HPDE6-E6E7 (cell line): ENCODE results near the gene RPL18.
"Not testable (repeated sequence)": the region's sequence is repeated elsewhere in the genome, so short reads cannot be mapped to it uniquely, and the experiment has no call there.

Source experiments
- DNase-seq: peaks from one replicate; pipeline ENCODE4 v3.0.0; 2011; ENCODE audit warnings: missing footprints; ENCODE audit errors: extremely low spot score

Gene RPL18

GRCh38 chr19:48618916-48619691 lies at the start of gene RPL18, which contains the start of gene SPHK2:
TSS of gene RPL18 (minus strand) at chr19:48619178. CDS start at chr19:48619143, 35 bp downstream.
TSS of gene SPHK2 (plus strand) at chr19:48619506. CDS start at chr19:48620515, 1,009 bp downstream.
- peak; percentile 95 for DNase-seq

DNA sequence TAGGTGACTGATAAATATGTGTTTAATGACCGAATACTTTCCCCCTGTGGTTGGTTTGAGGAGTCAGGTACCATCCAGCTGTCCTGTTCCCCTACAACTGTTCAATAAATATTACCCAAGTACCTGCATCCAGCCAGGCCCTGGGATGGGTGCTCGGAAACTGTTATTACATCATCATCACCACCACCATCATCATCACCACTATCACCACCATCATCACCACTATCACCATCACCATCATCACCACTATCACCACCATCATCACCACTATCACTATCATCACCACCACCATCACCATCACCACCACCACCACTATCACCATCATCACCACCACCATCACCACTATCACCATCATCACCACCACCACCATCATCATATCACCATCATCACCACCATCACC lies 49.8 kb upstream of the RPL18 start:
- DNase-seq: no peak

GRCh38 chr19:48668332-48668731 lies 49.4 kb upstream of the RPL18 start:
- no peak for DNase-seq

- no peak for DNase-seq
Measured at GRCh38 chr19:48665786-48666185, 46.8 kb upstream of the RPL18 start.

DNA sequence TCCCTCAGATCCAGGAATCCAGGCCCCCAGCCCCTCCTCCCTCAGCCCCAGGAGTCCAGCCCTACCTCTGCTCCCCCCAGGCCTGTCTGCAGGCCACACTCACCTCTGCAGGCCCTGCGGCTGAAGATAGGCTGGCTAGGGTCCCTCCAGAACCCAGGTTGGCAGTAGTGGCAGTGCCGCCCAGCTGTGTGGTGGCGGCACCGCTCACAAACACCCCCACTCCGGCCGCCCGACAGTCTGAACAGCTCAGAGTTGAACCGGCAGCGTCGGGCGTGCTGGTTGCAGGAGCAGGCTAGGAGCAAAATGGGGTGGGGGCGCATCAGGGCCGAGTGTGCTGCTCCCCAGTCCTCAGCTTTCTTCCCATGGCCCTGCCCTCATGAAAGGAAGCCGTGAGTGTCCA lies 45.5 kb upstream of the RPL18 start:
- no peak for DNase-seq

DNA sequence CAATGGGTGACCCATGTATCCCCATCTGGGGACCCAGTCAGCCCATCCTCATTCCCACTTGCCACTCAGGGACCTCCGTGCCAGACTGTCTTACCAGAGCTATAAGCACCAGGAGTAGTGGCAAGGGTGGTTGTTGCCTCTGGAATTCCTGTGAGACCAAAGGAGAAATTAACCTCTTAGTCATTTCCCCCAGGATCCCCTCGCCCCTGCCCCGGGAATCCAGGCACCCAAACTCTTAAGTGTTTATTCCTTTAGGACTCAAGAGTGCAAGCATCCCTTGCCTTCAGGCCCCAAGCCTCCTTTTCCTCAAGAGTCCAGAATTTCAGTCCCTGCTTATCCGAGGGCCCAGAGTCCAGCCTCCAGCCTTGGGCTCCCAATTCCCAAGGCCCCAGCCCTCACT lies 44.7 kb upstream of the RPL18 start:
- no peak for DNase-seq

GRCh38 chr19:48661711-48662090 lies 42.7 kb upstream of the RPL18 start:
- DNase-seq: no peak

DNA sequence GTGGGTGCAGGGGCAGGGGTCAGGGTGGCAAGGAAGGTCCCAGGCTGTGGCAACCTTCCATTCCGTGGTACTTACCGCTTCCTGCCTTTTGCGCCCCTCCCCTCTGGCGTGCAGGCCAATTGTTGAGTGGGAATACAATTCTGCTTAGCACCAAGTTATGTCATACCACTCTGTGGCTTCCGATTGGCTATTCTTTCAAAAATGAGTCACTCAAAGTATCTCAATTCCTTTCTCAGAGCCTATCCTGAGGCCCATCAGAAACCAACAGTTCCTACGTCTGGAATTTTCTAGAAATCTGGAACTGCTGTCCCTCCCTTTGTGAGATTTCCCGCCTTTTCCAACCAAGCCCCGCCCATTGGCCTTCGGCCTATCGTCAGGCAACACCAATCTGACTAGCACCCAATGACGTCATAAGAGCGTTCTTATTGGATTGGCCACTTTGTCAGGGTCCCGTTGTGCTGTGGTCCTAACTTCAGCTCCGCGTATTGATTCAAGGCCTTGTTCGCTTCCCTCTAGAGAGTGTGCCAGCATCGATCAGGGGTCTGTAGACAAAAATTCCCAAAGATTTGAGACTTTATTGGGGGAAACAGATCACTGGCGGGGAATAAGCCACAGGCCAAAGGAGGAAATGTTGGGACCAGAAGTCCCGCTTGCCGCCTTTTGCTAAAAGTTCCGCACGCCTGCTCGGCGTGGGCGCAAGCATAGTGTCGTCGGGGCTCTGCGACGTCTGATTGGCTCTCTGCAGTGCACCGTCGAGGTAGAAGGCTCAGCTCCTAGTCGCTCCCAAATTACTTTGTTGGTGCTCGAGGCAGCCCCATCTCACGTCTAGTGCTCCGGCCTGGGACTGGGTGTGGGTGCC lies 42.1 kb upstream of the RPL18 start:
- peak; percentile 90 for DNase-seq

- DNase-seq: no peak
Measured at GRCh38 chr19:48659768-48660167, 40.8 kb upstream of the RPL18 start.

DNA sequence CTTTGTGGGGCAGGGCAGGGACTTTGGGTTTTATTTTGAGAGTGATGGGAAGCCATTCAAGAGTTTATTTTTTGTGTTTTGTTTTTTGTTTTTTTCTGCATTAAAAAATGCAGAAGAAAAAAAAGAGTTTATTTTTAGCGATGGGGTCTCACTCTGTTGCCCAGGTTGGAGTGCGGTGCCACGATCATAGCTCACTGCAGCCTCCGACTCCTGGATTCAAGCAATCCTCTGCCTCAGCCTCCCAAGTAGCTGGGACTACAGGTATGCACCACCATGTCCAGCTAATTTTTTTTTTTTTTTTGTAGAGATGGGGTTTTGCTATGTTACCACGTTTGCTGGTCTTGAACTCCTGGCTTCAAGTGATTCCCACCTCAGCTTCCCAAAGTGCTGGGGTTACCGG lies 39.5 kb upstream of the RPL18 start:
- DNase-seq: no peak

- not testable (repeated sequence) for DNase-seq
Measured at GRCh38 chr19:48657828-48658227, 38.9 kb upstream of the RPL18 start.

DNA sequence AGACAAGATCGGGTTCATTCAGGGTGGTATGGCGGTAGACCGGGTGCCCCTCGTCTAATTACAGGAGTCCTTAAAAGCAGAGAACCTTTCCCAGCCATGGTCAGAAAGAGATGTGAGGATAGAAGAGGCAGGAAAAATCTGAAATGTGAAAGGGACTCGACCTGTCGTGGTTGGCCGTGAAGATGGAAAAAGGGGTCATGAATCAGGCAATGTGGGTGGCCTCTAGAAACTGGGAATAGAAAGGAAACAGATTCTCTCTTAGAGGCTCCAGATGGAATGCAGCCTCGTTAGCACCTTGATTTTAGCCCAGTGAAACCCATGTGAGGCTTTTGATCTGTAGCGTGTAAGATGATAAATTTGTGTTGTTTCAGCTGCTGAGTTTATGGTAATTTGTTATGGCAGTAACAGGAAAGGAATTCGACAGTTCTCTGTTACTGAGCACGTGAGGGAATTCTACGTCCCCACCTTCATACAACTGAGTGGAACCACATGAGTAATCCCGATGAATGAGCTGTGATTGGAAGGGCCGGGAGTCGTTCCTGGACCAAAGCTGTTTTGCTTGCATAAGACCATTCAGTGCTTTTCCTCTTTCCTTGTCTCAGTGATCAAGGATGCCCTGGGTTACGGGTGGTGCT lies 38.0 kb upstream of the RPL18 start:
- DNase-seq: no peak

DNA sequence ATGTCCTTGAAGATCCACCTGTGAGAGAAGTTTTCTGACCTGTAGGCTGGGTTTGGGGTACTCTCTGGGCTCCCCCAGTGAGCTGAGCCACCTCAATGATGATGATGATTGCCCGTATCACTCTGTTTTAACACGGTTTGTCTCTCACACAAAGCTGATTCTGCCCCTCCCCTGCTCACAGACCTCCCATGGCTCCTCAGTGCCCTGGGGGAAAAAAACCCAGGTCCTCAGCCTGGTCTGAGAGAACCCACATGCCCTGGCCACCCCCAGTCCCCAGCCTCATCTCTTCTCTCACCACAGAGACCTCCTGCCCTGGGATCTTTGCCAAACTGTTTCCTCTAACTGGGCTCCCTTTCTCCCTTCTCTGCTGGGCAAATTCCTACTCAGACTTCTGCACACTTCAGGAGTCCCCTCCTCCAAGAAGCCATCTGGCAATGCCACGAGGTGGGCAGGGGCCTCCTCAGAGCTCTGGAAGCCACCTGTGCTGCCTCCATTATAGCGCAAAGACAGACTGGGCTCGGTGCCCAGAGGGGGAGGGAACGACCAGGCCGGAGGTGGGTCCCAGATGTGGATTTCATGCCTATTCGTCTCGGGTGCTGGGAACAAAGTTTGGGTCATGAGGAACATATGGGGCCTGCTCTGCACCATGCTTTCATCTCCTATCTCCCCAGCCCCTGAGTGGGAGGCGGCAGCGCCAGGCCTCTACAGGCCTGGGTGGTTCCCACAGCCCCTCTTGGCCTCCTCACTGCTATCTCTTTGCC lies 35.5 kb upstream of the RPL18 start:
- DNase-seq: no peak

DNA sequence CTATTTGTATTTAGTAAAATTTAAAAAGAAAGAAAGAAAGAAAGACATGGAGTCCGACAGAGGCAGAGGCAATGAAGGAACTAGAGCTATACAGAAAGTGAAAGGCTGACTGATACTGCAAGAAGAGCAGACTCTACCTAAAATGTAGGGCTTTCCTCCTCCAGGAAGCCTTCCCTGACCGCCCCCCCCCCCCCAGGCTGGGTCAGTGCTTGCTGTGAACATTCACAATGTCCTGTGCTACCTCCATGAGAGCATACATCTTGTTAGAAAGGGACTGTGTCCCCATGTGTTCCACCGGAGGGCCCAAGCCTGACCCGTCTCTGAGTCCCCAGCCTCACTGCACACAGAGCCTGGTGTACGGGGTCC lies 32.7 kb upstream of the RPL18 start:
- no peak for DNase-seq

DNA sequence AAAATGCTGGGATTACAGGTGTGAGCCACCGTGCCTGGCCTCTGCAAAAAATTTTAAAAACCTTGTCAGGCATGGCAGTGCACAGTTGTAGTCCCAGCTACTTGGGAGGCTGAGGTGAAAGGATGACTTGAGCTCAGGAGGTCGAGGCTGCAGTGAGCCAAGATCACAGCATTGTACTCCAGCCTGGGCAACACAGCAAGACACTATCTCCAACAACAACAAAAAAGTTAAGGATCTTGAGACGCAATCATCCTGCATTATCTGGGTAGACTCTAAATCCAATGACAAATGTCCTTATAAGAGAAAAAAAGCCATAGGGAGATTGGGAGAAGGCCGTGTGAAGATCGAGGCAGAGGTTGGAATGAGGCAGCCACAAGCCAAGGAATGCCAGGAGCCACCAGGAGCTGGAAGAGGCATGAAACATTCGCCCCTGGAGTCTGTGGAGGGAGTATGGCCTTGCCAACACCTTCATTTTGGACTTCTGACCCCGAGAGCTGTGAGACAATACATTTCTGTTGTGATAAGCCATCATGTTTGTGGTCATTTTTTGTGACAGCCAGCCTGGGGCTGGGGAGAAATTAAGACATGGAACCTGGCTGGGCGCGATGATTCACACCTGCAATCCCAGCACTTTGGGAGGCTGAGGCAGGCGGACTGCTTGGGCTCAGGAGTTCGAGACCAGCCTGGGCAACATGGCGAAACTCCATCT lies 32.1 kb upstream of the RPL18 start:
- no peak for DNase-seq

DNA sequence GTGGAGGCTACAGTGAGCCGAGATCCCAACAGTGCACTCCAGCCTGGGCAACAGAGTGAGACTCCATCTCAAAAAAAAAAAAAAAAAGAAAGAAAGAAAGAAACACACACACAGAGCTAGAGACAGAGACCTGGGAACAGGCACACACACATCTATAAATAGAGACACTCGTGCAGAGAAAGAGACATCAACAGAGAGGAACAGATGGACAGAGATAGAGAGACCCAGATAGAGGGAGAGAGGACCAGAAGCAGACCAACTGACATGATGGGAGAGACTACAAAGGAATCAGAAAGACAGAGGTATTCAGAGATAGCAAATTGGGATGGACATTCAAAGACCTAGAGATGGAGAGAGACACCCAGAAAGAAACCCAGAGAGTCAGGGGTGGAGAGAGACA lies 29.2 kb upstream of the RPL18 start:
- no peak for DNase-seq

DNA sequence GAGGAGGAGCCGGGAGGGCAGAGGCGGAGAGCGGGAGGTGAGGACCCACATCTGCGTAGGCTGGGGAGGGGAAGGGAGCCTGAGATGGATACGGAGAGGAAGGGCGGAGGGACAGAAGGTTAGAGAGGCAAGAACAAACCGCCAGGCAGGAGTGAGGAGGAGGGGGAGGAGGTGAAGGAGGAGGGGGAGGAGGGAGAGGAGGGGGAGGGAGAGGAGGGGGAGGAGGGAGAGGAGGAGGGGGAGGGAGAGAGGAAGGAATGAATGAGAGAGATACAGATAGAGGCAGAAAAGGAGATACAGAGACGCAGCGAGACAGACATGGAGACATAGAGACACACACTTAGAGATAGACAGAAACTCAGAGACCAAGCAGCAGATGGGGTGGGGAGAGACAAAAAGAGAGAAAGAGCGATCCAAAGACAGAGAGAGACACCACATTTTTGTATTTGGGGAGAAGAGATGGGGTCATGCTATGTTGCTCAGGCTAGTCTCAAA lies 27.8 kb upstream of the RPL18 start:
- DNase-seq: no peak

DNA sequence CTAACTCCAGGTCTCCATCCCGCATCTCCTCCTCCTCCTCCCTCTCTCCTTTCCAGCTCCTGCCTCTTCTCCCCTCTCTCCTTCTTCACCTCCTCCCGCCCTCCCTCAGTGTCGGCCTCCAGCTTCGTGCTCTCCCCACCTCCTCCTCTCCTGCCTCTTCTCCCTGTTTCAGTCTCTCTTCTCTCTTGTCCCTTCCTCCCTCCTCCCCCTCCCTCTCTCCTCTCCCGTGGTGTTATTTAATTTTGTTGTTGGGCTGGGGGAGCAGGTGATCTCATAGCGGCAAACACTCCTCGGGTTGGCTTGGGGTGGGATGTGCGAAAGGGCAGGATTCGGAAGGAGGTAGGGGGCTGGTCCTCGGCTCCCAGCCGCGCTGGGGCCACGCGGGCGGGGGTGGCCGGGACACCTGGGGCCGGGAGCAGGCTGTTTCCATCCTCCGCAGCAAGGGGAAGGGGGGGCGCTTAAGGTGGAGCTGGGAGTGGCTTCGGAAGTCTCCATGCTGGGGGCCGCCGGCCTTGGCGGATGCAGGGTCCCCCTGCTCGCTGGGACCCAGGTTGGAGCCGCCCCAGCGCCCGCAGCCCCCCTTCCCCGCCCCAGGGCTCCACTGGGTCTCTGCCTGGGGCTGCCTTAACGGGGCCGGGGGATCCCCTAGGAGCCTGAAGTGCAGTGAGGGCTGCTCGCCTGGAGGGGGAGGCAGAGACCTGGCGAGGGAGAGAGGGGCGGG lies 27.2 kb upstream of the RPL18 start, which contains the start of gene CA11:
Gene CA11, minus strand, starts transcription at position 187 of the 721 bp plus-strand sequence. CDS start 555 bp downstream, outside the sequence.
- peak; percentile 89 for DNase-seq

DNA sequence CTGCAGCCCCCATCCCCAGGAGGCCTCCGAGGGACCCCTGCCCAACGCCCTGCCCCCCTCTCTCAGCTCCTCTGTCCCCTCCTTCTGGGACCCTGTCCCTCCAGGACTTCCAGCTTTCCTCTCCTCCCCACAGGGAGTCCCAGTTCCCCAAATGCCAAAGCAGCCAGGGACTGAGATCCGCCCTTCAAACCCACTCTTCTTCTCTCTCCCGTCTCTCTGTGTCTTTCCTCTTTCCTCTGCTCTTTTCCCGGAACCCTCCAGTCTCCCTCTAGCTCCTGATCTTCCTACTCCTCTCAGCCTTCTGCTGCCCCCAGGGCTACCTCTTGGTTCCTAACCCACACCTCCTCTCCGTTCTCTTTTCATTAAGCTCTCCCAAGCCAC lies 26.6 kb upstream of the RPL18 start:
- DNase-seq: no peak
